GM21381 (cell line): ENCODE data around the gene CANT1.
"Not testable (repeated sequence)": the region's sequence is repeated elsewhere in the genome, so short reads cannot be mapped to it uniquely, and the experiment has no call there.

Experiments used
- ATAC-seq: cut with Tn5 transposase; IDR thresholded peaks from one replicate; pipeline ENCODE4 v1.9.1; 2021; ENCODE audit warnings: mild to moderate bottlenecking, moderate library complexity; ENCODE audit not compliant: unreplicated experiment

CANT1 gene

GRCh38 chr17:79027925-79028491, 18.4 kb upstream of the CANT1 start:
- no peak for ATAC-seq

- no peak for ATAC-seq
Measured at GRCh38 chr17:79027274-79027924, 17.8 kb upstream of the CANT1 start.

GRCh38 chr17:79026376-79027273, 17.1 kb upstream of the CANT1 start:
- no peak for ATAC-seq

- ATAC-seq: no peak
Measured at GRCh38 chr17:79024901-79025737, 15.6 kb upstream of the CANT1 start.

- no peak for ATAC-seq
Measured at GRCh38 chr17:79023886-79024771, 14.6 kb upstream of the CANT1 start, which contains the start of gene C1QTNF1. C1QTNF1 (plus strand) TSS chr17:79024169; CDS start chr17:79043969, 19,800 bp downstream.

- ATAC-seq: no peak
Measured at GRCh38 chr17:79023180-79023705, 13.7 kb upstream of the CANT1 start.

- ATAC-seq: no peak
Measured at GRCh38 chr17:79022507-79022991, 13.0 kb upstream of the CANT1 start.

- not testable (repeated sequence) for ATAC-seq
Measured at GRCh38 chr17:79021929-79022328, 12.4 kb upstream of the CANT1 start.

- ATAC-seq: no peak
Measured at GRCh38 chr17:79020631-79021301, 11.2 kb upstream of the CANT1 start.

GRCh38 chr17:79019632-79020584, 10.3 kb upstream of the CANT1 start:
- ATAC-seq: no peak

- ATAC-seq: no peak
Measured at GRCh38 chr17:79019261-79019631, 9.7 kb upstream of the CANT1 start.

GRCh38 chr17:79018370-79018695, 8.8 kb upstream of the CANT1 start:
- no peak for ATAC-seq

GRCh38 chr17:79017546-79018369, 8.2 kb upstream of the CANT1 start:
- no peak for ATAC-seq

- no peak for ATAC-seq
Measured at GRCh38 chr17:79014158-79014758, 4.7 kb upstream of the CANT1 start.

GRCh38 chr17:79012563-79013134, 3.1 kb upstream of the CANT1 start:
- ATAC-seq: no peak

GRCh38 chr17:79011451-79012147, 2.0 kb upstream of the CANT1 start:
- ATAC-seq: no peak
